Endometrial microvascular endothelial cells (primary cell): ENCODE data around the gene ZNF582. TPM values are rescaled to one million over a fixed set of nuclear protein-coding genes. Genes with fewer than 3 reads are reported as not detected.
"Not testable (repeated sequence)": the region's sequence is repeated elsewhere in the genome, so short reads cannot be mapped to it uniquely, and the experiment has no call there.

Source experiments
- in situ Hi-C: cut with HindIII; loops from 2 replicates; pipeline ENCODE4 v1.10.0; 2017; ENCODE audit warnings: low sequenced_read_pairs, low pct_unique_long_range_greater_than_20kb; ENCODE audit errors: inconsistent ontology term
- total RNA-seq: library from RNA; depleted of rRNA; stranded (reverse); fragments of >200 nt; gene quantifications from one replicate; pipeline ENCODE4 v1.2.3, GENCODE V29; 2015; ENCODE audit errors: inconsistent ontology term

The ZNF582 gene
- total RNA-seq, 1 donor from 2014 or later: 3.1 TPM

DNA sequence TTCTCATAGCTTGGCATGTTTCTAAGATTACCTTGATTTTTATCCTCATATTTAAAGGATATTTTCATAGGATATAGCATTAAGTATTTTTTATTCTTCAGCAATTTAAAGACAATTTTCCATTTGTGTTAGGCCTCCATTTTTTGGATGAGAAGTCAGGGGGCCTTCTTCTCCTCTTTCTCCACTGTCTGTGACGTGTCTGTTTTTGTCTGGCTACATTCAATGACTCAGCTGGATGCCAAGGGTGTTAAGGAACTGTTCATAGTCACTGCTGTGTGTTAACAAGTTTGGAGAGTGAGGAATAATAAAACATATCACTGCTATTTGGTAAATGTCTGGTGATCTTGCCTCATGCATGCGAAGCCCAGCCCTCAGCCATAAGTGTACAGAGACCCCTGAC, 36.4 kb downstream of the ZNF582 start:
- in situ Hi-C loops: no loop called here

DNA sequence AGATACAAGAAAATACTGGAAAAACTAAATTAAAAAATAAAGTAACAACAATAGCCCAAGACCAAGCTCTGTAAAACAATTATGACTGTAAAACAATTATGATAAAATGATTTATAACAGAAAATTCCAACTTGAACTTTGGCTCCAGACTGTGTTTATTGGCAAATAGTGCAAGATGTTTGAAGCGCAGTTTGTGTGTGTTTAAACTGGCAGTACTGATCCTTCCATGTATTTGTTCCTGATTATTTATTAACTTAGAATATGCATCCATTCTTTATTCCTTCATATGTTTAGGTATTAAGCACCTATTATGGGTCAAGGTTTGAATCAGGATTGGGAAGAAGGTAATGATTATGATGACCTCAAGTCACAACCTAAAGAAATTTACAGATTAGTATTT, 37.8 kb downstream of the ZNF582 start:
- in situ Hi-C loops: no loop called here

DNA sequence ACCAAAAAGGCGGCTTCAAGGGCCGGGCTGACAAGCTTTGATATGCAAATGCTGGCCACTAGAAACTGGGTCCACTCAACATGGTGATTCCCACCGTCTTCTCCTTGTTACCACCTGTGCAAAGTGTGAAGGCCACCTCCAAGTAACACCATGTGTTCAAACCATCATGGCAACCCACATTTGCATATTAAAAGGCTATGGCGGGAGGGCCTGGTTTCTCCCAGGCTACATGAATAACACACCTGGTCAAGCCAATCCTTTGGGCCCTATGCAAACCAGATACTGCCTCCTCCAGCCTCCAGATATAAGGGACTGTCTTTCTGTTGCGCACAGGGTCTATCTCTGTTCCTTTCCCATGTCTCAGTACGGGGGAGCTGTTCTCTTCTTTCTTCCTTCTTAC, 42.1 kb downstream of the ZNF582 start:
- in situ Hi-C loops: no loop called here

DNA sequence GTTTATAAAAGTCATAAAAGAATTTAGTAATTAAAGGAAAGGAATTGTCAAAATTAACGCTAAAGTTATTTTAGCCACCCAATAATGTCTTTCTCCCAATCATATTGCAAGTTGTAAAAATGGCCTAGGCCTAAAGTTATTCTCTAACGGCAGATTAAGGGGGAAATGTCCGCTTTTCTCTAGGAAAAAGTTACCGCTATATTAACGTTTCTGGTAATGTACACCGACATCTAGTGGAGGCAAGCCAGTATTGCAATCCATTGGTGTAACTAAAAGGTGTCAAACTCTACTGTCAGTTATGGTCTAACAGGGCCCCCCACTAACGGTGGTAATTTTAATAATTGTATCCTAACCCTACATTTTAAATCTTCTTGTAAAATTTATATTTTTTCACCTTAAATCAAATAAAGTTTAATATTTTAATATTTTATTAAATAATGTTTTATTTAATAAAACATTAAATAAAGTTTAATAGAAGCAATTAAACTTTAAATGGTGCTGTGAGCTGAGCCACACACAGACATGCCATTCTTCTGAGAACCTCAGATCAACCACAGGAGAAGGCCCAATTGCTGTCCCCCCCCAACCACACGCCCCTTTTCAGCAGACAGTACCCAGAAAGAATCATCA, 42.8 kb downstream of the ZNF582 start:
- in situ Hi-C loops: no loop called here

DNA sequence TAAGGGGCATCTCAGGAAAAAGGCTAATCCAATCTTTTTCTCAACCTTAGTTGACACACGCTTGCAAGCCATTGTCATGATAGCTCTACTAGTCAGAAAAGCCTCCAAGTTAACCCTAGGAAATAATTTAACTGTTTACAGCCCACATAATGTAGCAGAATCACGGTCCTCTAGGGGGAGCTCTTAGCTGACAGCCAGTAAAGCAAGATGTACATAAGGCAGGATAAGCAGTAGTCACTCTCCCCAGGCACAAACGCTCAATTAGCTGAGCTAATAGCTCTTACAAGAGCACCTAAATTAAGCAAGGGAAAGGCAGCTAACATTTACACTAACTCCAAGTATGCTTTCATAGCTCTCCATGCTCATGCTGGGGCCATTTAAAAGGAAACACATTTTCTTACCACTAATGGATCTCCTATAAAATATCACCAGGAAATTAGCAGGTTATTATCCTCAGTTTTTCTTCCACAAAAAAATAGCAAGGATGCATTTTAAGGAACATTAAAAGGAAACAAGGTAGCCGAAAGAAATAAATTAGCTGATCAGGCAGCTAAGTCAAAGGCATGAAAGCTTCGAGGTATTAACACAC, 45.0 kb downstream of the ZNF582 start:
- in situ Hi-C loops: no loop called here

DNA sequence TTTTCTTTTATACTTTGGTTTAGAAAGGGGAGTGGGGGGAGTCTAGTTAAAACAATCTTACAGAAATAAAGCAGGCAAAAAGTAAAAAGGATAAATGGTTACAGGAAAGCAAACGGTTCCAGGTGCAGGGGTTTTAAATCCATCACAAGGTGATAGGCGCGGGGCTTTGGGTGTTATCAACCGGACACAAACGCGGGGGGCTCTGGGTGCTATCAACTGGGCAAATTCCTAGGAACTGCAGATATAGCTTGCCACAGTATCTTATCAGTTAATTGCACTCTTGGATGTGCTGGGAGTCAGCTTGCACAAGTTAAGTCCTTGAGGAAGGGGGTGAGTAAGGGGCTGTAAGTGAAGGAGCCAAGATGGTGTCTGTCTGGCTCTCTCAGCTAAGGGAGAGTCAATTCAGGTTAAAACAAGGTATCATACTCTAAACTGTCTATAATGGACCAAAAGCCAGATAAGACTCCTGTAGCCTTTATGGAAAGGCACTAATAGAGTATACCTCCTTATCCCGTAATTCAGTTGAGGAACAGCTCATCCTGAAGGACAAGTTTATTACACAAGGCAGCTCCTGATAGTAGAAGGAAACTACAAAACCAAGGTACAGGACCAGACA, 46.1 kb downstream of the ZNF582 start:
- in situ Hi-C loops: no loop called here

DNA sequence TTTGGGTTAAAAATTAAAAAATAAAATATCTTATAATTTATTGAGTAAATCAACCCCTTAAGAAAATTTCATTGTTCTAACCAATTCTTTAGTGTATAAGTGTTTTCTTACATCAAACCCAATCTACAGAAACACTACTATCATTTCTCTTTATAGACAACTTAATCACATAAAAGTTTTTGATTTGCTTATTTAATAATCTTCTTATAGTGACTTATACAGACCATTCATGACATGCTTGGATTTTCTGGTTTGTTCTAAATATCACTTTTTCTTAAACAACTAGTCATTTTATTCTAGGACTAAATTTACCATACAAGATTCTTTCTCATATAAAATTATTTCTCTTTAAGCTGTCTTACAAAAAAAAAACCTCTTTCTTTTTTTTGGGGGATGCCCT, 51.4 kb downstream of the ZNF582 start:
- in situ Hi-C loops: no loop called here

DNA sequence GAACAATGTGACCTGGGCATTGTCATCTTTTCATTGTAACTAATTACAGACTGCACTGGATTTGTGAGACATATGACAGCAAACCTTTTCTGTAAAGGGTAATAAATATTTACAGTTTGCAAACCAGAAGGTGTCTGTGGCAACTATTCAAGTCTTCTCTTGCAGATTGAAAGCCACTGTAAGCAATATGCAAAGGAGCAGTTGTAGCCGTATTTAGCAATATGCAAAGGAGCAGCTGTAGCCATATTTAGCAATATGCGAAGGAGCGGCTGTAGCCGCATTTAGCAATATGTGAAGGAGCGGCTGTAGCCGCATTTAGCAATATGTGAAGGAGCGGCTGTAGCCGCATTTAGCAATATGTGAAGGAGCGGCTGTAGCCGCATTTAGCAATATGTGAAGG, 54.3 kb downstream of the ZNF582 start:
- in situ Hi-C loops: not testable (repeated sequence)

DNA sequence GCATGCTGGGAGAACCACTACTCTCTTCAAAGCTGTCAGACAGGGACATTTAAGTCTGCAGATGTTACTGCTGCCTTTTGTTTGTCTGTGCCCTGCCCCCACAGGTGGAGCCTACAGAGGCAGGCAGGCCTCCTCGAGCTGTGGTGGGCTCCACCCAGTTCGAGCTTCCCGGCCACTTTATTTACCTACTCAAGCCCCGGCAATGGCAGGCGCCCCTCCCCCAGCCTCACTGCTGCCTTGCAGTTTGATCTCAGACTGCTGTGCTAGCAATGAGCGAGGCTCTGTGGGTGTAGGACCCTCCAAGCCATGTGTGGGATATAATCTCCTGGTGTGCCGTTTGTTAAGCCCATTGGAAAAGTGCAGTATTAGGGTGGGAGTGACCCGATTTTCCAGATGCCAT, 56.3 kb downstream of the ZNF582 start:
- in situ Hi-C loops: not testable (repeated sequence)

DNA sequence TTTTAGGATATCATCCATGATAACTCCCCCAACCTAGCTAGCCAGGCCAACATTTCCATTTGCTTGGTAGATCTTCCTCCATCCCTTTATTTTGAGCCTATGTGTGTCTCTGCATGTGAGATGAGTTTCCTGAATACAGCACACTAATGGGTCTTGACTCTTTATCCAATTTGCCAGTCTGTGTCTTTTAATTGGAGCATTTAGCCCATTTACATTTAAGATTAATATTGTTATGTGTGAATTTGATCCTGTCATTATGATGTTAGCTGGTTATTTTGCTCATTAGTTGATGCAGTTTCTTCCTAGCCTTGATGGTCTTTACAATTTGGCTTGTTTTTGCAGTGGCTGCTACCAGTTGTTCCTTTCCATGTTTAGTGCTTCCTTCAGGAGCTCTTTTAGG, 58.0 kb downstream of the ZNF582 start:
- in situ Hi-C loops: not testable (repeated sequence)

DNA sequence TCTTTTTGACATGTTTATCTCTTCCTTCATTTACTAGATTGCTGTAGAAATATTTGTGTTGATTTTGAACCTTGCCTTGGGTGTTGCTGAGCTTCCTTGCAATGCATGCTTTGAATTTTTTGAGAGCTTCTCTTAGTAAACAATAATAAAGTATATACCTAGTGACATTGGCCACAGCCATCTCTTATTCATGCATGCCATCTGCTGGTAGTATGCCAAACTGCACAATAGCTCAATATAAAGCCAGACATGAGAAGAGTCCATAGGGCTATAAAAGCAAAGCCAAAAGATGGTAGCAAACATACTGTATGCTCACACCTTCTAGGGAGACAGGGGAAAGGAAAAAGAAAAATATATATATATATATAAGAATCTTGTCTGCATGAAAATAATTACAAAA, 59.8 kb downstream of the ZNF582 start:
- in situ Hi-C loops: no loop called here

Other genes starting within 250 kb of the ZNF582 start
- gene GALP, start 217.5 kb downstream of the ZNF582 start, total RNA-seq: not detected
- not detected for gene ZSCAN5B, start 195.8 kb downstream of the ZNF582 start, total RNA-seq
- gene ZSCAN5C, start 191.3 kb downstream of the ZNF582 start, total RNA-seq: not detected
- not detected for gene EDDM13, start 120.8 kb downstream of the ZNF582 start, total RNA-seq
- 10.4 TPM for gene ZSCAN5A, start 78.7 kb downstream of the ZNF582 start, total RNA-seq
- 1.6 TPM for gene ZNF583, start 10.8 kb upstream of the ZNF582 start, total RNA-seq
- not detected for gene ZNF667, start 83.8 kb upstream of the ZNF582 start, total RNA-seq
- gene ZNF471, start 114.3 kb upstream of the ZNF582 start, total RNA-seq: 0.84 TPM
- gene ZFP28, start 145.4 kb upstream of the ZNF582 start, total RNA-seq: 2.6 TPM
- gene ZNF470, start 173.9 kb upstream of the ZNF582 start, total RNA-seq: 1.4 TPM
- 7.5 TPM for gene ZNF71, start 201.8 kb upstream of the ZNF582 start, total RNA-seq
- gene SMIM17, start 249.6 kb upstream of the ZNF582 start, total RNA-seq: 2.1 TPM